HG02938 (cell line): ENCODE data around the gene PDE6H.

ENCODE experiments used
- ATAC-seq: cut with Tn5 transposase; IDR thresholded peaks from one replicate; pipeline ENCODE4 v1.9.1; 2021; ENCODE audit warnings: mild to moderate bottlenecking, moderate library complexity; ENCODE audit not compliant: unreplicated experiment

PDE6H gene

DNA sequence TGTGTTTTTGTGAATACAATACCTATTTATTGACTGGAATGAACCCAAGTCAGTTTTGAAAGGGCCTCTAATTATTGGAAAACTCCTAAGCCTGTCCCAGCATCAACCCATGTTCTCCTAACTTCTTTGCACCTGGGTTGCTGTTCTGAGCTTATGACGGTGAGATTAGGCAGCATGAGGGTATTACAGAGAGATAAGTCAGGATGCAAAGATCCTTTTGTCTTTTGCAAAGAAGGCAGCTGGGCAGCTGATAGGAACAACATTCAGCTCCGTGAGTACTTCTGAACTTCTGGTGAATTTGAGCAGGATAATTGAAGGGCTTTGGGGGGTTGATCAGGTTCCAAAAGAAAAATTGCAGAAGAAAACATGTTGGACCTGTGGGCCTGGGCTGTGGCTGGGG lies at the start of gene PDE6H:
PDE6H (plus strand) TSS at position 227 of the 400 bp plus-strand sequence. CDS start 4,971 bp downstream, outside the sequence.
- ATAC-seq = no peak

DNA sequence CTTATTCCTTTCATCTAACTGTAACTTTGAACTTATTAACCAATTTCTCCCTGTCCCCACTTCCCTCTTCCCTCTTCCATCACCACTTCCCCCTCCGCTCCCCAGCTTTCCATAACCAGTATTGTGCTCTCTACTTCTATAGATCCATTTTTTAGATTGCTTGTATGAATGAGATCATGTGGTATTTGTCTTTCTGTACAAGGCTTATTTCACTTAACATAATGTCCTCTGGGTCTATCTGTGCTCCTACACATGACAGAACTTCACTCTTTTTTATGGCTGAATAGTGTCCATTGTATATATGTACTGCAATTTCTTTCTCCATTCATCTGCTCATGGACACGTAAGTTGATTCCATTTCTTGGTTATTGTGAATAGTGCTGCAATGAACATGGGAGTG lies 48.9 kb upstream of the PDE6H start:
- ATAC-seq = no peak

DNA sequence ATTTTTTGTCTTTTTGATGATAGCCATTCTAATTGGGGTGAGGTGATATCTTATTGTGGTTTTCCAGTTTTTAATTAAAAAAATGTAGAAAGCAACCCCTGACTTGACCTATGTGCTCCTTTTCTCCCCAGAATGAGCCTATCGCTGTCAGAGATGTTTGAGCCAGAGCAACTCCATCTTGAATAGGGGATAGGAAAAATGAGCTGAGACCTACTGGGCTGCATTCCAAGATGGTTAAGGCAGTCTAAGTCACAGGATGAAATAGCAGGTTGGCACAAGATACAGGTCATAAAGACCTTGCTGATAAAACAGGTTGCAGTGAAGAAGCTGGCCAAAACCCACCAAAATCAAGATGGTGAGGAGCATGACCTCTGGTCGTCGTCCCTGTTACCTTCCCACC lies 48.3 kb upstream of the PDE6H start:
- no peak for ATAC-seq

DNA sequence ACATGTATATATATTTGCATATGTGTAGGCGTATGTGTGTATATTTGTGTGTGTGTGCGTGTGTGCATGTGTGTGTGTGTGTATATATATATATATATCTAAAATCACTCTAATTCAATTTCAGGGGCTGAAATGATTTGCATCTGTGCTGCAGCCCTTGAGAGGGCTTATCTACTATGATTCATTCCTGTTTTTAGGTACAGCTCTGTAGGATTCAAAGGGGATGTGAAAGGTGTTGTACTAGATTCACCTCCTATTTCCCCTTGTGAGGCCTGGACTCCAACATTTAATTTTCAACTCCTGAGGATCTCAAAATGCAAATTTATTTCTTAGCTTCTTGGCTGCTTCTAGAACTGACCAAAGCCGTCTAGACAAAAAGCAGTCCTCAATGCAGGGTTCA lies 45.6 kb upstream of the PDE6H start:
- no peak for ATAC-seq

DNA sequence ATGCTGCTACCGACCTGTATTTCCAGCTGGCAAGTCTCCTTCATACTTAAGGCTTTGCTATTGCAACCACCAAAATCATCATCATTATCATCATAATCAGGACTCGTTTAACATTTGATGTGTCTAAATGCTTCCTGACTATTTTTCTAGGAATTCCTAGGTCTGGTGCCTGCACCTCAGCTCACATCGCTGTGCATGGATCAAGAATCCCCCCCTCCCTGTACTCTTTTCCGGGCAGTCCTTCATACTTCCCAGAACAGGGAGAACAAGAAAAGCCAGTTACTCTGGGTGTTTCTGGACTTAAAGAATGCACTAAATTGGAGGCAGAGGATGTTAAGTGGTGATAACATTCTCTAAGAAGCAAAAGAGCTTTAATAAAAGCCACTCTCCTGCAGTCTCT lies 43.9 kb upstream of the PDE6H start:
- no peak for ATAC-seq

DNA sequence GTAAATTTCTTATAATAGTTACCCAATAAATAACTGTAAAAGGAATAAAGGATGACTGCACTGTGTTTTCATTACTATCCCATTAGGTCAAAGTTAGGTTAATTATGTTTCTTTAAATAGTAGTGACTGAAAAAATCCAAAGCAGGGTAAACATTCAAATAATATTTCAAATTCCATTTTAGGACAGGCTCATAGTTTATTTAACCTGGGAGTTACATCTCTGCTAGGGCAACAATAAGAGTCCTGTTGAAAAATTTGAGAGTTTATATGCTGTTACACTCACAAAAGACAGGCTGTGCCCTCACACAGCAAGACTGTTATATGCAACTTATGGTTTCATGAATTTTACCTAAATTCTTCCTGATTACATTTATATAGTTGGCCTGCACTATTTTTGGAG lies 42.5 kb upstream of the PDE6H start:
- no peak for ATAC-seq

DNA sequence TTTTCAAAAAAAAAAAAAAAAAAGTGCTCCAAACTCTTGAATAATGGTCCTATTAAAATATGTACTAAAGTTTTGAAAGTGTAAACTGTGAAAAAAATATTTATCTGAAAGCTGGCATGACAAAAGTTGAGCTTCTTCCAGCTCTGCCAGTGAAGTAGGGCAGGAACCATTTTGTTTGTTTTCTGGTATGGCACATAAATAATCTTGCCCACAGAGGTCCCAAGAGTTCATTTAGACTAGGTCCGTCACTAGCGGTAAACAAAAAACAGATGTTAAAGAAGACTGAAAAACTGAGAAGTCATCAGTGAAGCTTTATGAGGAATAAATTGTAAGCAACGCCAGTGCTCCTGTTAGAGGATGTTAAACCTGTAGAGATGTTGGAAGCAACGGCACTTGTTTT lies 41.5 kb upstream of the PDE6H start:
- no peak for ATAC-seq

DNA sequence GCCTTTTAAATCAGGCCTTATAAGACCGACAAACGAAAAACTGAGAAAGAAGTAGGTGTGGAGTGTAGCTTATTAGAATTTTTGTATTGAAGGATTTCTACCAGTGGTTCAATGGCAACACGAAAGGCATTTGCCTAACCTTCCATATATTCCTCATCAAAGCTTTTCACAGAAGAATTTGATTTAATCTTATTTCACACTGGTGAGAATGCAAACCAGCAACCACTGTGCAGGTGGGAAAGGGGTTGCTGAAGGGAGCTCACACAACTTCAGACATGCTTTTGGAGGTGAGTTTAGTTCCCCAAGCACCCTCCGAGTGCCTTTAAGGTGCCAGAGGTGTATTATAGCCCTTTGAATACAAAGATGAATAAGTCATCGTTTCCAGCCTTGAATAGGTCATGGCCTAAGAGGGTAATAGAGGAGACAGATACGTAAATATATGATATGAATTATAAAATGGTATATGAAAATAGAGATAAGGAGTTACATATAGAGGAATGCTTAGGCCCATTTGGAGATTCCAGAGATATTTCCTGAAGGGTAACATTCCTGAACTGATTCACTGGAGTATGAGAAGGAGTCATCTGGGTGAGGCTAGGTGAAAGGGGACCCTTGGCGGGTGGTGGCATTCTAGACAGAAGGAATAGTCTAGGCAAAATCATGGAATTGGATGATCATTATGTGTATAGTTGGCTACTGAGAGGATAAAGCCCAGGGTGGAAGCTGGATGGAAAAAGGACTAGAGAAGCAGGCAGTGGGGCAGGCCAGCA lies 40.9 kb upstream of the PDE6H start:
- ATAC-seq = no peak

DNA sequence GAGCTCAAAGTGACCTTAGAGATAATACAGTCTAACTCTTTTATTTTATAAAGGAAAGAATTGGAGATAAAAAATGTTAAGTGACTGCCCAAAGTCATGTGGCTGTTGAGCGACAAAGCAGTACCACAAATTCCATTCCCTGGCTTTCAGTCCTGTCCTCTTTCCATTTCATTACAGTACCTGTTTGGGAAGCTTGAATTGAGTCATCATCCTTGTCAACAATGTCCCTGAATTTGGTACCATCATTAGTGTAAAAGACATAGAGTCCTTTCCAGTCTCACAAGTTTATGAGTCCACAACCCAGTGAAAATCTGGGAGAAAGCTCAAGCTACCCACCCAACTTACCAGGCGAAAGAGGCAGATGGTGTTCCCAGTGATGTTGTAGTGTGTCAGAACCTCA lies 38.3 kb upstream of the PDE6H start:
- no peak for ATAC-seq

DNA sequence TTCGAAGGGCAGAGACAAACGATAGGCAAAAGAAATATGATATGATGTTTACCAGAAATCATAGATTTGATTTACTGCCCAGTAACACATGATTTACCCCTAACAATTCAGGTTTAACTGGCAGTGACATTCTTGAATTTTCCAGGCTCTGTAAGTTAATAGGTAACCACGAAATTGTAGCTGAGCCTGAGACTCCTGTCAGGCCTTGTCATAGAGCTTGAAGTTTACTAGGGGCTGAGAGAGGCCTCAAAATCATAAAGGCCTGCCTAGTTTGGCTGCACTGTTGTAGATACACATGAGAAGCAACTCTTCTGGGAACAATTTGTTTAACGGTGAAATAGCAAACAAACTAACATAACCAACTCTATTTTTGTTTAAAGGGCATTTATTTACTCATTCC lies 37.8 kb upstream of the PDE6H start:
- no peak for ATAC-seq

DNA sequence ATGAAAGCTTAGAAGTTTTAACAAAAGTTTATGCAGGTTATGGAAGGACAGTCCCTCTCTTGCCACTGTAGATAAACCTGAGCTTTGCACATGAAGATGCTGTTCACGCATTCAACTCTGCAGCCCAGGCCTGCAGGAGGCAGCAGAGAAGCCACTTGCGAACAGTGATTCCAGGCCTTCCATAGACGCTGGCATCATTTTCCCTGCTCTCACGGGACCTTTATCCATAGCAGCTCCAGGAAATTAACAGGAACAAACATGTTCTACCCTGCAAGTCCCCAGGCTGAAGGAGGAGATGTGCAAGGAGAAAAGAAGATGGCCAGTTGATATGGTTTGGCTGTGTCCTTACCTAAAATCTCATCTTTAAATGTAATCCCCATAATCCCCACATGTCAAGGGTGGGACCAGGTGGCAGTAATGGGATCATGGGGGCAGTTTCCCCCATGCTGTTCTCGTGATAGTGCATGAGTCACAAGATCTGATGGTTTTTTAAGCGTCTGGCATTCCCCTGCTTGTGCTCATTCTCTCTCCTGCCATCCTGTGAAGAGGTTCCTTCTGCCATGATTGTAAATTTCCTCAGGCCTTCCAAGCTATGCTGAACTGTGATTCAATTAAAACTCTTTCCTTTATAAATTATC lies 36.5 kb upstream of the PDE6H start:
- no peak for ATAC-seq

DNA sequence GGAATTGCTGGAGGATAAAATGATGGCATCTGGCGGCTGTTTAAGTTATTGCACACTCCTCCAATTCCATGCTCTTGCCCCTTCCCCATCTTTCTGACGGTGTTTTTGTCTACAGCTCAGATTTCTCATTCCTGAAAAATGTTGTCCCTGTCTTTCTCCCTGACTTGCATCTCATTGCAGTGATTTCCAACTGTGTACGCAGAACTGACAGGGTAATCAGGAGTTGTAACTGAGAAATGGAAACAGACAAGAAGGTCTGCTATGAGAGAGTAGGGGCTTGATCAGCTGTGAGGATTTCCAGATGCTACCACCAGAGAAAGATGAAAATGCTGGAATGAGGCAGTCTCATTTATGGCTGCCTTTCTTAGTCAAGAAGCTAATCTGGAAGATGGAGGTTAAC lies 35.8 kb upstream of the PDE6H start:
- ATAC-seq = no peak

DNA sequence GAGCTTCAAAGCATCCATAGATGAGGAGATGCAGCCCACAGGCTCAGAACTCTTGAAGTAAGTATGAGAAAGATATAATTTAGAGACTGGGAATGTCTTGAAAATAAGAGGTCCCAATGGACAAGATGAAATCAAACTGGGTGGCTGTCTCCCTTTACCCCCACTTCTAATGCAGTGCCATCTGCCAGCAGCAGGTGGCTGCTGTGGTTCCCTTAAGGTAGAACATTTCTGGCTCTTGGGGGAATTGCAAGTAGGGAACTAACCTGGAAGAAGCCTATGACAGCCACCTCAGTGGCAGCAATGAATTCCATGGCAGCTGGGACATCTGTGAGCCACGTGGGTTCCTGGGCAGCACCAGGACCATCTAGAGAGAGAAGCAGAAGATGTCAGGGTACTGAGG lies 35.2 kb upstream of the PDE6H start:
- ATAC-seq = no peak

DNA sequence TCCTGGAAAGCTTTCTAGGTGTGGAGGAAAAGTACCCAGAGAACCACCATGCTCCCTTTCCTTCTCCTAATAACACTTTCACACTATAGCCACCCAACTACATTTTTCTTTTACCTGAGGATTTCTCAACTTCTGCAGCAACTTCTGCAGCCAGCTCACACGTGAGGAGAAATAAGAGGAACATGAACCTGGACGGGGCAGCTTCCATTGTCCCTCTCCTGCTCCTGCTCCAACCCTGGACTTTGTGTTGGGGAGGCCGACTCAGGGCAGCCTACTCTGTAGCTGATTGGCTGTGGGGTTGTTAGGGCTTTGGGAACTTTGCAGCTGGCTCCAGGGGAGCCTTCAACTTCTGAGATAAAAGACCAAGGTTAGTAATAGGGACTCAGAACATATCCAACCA lies 34.5 kb upstream of the PDE6H start, which contains the start of gene ERP27:
ERP27 (minus strand) TSS at position 237 of the 400 bp plus-strand sequence; CDS start at position 208, 29 bp downstream.
- no peak for ATAC-seq

DNA sequence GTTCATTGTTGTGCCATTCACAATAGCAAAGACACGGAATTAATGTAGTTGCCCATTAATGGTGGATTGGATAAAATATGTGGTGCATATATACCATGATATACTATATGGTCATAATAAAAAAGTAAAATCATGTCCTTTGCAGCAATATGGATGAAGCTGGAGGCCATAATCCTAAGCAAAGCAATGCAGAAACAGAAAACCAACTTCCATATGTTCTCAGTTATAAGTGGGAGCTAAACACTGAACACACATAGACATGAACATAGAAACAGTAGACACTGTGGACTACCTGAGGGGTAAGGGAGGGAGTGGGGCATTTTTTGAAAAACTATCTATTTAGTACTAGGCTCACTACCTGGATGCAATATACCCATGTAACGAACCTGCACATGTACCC lies 31.5 kb upstream of the PDE6H start:
- no peak for ATAC-seq

DNA sequence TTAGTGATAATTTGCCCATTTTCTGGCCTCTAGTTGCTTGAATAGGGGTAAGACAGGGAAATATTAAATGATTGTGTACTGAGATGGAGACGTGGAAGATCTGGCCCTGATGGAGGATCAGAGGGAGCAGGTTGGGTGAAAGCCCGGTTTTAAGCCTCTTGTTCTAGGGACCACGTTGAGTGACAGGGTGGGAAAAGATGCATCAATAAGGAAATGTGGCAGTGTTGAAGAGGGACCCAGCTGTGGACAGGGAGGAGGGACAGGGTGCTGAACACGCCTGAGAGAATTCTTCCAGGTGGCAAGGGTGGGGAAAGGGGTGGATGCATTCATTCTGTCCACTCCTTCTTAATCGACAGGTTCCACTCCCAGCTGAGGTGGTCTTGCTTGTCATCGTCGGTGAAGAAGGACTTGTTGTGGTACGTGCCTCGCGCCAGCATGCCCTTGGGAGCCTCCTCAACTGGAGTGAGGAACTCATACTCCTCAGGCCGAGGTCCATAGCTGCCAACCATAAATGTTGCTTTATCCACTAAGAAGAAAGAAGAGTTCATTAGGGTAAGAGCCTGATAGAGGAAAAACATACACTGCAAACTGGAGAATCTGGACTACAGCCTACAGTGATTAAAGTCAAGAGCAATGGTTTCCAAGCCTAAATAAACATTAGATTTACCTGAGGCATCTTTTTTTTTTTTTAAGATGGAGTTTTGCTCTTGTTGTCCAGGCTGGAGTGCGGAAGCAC lies 30.5 kb upstream of the PDE6H start:
- ATAC-seq = no peak

DNA sequence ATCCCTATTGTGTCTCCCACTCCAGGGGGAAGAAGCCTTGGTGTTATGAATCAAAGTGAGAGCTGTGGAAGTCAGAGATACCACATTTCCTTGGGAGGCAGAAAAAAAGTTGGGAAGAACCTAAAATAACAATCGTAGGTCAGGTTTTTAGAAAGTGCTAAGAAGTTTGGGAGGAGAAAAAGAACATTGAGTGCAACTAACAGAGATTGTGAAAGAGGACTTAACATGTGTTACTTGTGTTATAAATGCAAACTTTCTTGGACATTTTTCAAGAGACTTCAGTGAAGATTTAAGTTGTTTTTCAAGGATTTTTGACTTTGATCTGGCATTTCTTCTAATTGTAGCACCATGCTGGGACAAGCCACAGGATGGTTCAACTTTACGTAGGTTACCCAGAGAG lies 26.7 kb upstream of the PDE6H start:
- ATAC-seq = no peak

DNA sequence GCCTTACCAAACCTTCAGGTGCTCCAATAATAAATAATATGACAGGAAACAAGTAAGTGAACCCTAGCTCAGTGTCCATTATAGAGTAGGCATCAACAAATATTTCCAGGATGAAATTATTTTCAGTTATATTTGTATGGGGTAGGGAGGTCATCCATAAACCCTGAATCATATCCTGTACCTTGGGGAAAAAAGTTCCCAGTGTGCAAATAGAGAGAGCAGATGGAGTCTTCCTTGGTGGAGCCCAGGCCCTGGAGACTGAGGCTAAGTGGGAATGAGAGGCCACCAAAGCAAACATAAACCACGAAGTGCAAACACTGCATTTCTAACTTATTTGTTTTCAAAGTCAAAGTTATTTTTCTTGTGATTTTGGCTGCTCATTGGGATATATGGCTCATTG lies 26.0 kb upstream of the PDE6H start:
- ATAC-seq = no peak

DNA sequence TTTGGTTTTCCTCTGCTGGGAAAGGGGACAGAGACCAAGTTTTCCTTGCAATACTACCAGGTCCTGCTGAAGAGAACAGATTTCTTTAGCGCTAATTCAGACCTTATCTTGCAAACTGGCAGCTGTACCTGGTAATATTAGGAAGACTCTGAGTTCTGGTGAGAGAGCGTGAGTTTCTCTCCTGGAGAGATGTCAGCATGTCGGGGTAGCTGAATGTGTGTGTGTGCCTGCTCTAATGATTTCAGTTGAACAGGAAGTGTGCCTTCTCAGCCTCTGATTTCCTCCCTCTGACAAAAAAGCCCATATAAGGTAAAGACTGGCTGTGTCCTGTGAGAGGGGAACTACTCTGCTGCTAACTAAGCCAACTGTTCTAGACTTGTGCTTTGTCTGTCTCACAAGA lies 24.2 kb upstream of the PDE6H start:
- ATAC-seq = peak; percentile 90

DNA sequence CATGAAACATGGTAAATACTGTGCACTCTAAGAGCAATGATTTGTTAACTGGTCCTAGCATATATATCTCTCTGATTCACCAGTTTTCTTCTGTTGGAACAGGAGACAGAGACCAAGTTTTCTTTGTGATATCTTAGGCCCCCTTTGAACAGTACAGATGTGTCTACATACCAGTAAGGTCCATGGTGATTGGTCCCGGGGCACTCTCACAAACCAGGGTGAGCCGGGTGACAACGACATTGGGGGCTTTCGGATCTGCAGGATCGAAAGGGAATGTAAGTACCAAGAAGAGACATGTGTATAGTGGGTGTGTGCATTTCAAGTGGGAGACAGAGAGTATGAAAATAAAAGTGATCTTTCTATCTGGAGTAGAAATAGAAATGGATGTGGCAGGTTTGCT lies 23.2 kb upstream of the PDE6H start:
- ATAC-seq = no peak

DNA sequence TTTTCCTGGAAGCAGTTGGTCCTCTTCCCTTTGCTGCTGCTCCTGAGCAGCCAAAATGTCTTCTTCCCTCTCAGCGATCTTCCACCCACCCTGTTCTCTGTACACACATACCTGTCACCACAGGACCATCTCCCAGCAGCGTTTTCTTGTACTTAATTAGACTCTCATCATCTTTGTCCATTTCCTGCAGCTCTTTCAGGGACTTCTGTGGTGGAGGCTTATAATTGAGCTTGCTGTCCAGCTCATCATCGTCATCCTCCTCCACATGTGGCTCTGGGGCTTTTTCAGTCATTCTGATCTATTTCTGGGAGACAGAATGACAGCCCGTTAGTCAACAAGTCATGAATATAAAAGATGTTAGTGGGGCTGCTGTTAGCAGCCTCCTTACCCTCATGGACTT lies 22.4 kb upstream of the PDE6H start:
- no peak for ATAC-seq
